ENCODE measurements around the gene CCDC93.

Gene CCDC93

DNA sequence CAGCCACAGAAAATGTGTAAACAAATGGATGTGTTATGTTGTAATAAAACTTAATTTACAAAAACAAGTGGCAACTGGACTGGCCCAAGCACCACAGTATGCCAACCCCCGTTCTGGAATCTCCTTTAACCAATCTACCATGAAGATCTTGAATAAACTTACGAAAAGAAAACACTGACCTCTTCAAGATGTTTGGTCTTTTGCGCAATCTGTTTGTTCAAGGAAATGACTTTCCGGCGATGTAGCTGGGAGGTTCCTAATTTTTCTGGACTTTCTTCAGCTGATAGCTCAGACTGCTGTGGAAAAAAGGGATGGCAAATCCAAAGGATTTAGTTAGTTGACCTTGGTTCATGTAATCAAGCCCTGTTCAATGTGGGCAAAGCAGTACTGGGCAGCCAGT lies 55.7 kb downstream of the CCDC93 start:
- DNase-seq (ENCODE audit: low read depth), result no peak
- TF ChIP-seq, protein P1, sequence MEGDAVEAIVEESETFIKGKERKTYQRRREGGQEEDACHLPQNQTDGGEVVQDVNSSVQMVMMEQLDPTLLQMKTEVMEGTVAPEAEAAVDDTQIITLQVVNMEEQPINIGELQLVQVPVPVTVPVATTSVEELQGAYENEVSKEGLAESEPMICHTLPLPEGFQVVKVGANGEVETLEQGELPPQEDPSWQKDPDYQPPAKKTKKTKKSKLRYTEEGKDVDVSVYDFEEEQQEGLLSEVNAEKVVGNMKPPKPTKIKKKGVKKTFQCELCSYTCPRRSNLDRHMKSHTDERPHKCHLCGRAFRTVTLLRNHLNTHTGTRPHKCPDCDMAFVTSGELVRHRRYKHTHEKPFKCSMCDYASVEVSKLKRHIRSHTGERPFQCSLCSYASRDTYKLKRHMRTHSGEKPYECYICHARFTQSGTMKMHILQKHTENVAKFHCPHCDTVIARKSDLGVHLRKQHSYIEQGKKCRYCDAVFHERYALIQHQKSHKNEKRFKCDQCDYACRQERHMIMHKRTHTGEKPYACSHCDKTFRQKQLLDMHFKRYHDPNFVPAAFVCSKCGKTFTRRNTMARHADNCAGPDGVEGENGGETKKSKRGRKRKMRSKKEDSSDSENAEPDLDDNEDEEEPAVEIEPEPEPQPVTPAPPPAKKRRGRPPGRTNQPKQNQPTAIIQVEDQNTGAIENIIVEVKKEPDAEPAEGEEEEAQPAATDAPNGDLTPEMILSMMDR (IDR thresholded peaks at IDR 0.05; ENCODE audit: low read depth, low read length, missing control alignments), result no peak
- in situ Hi-C loops (cut with HindIII; ENCODE audit: low sequenced_read_pairs), result no loop called here
- H3K4me3 ChIP-seq (ENCODE audit: low read depth, low read length), result no peak overlapping the region

DNA sequence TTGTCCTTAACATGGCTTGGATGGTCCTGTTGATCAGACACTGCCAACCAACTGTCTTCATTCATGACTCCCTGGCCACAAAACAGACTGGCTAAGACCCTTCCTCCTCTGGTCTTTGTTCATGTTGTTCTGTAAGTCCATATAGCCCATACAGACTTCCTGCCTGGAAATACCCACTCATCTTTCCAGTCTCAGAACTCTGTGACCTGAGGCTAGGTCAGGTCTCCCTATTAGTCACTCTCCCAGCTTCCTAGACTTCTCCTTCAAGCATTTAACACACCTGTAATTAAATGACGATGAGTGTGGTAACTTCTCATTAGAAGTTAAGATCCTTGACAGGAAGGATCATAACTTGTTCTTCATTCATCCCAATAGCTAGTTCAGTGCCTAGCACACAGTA lies 56.3 kb downstream of the CCDC93 start:
- in situ Hi-C loops (cut with HindIII; ENCODE audit: low sequenced_read_pairs), result no loop called here
- H3K4me3 ChIP-seq (ENCODE audit: low read depth, low read length), result no peak overlapping the region
- TF ChIP-seq, protein P1 (IDR thresholded peaks at IDR 0.05; ENCODE audit: low read depth, low read length, missing control alignments), result no peak
- no peak for DNase-seq (ENCODE audit: low read depth)

DNA sequence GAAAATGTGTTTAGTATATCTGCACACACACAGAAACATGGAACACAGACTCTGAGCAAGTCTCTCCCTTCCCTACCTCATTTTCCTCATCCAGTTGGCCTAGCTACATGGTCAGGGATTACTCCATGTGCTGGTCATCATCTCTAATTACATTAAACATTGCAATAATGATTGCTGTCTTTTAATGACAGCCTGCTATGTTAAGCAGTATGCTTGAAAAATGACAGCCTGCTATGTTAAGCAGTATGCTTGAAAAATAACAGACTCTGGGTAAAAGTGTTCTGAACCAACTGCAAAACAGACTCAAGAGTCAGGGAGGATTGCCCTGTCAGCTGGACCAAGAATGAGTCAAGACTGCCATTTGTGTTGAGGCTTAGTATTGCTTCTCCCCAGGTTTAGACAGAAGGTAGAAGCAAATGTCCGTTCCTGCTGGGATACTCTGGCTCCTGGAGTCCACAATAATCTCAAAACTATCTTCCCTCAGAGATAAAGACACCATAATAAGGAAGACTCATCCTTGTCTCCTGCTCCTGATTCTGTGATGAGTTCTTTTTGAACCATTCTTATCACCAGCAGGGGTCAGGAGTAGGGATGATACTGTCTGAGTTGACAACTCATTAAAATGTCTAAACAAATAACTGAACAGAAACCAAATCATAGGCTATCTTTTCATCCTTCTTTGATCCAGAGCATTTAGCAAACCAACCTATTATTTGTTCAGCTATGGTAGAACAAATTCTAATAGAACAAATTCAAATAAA lies 57.7 kb downstream of the CCDC93 start:
- in situ Hi-C loops (cut with HindIII; ENCODE audit: low sequenced_read_pairs), result no loop called here
- TF ChIP-seq, protein P1 (IDR thresholded peaks at IDR 0.05; ENCODE audit: low read depth, low read length, missing control alignments), result no peak
- DNase-seq (ENCODE audit: low read depth), result no peak
- no peak overlapping the region for H3K4me3 ChIP-seq (ENCODE audit: low read depth, low read length)

DNA sequence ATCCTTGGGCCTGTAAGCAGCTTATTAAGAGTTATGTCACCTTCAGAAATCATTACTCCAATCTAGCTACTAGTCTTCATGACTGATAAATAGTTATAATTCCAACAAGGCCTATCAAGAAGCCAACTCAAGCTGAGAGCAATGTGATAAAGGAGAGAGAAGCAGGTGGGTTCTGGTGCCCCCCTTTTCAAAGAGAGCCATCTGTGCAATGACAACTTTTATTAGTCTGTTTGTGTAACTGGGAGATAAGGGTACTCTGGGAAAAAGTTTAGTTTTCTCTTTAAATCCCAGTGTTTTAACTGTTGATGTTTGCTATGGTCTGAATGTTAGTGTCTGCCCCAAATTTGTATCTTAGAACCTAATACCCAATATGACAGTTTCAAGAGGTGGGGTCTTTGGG lies 60.6 kb downstream of the CCDC93 start:
- TF ChIP-seq, protein P1 (IDR thresholded peaks at IDR 0.05; ENCODE audit: low read depth, low read length, missing control alignments), result no peak
- no peak for DNase-seq (ENCODE audit: low read depth)
- no peak overlapping the region for H3K4me3 ChIP-seq (ENCODE audit: low read depth, low read length)
- in situ Hi-C loops (cut with HindIII; ENCODE audit: low sequenced_read_pairs), result no loop called here

DNA sequence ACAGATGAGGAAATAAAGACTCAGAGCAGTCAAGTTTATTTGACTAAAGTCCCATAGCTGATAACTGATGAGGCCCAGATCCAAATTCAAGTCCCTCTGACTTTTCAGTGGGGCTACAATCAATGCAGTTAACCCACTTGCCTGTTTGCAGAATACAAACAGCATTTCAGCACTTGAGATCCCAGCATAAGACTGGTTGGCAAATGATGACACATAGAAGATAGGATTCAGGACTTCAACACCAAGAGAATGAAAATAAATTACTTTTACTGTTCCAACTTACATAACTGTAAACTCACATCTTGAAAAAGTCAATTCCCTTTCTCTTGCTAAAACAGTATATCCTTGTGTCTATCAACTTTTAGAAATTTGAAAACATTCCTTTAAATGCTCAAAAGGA lies 61.2 kb downstream of the CCDC93 start:
- in situ Hi-C loops (cut with HindIII; ENCODE audit: low sequenced_read_pairs), result no loop called here
- H3K4me3 ChIP-seq (ENCODE audit: low read depth, low read length), result no peak overlapping the region
- no peak for DNase-seq (ENCODE audit: low read depth)
- TF ChIP-seq, protein P1 (IDR thresholded peaks at IDR 0.05; ENCODE audit: low read depth, low read length, missing control alignments), result no peak

DNA sequence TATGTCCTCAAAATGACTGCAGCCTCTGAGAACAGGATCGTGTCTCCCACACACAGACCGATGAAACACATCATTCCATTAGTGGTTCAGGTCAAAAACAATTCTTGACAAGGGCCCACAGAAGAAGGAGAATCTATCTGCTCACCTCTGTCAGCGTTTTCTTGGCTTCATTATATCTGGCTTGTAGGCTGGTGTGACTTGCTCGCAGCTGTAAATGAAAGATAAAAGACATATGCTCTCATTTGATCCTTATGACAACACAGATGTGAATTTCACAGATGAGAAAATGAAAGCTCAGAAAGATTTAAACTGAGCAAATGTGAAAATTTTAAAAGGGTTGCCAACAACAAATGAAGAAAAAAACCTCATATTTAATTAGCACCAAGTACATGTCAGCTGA lies 61.6 kb downstream of the CCDC93 start:
- no peak overlapping the region for H3K4me3 ChIP-seq (ENCODE audit: low read depth, low read length)
- no peak for DNase-seq (ENCODE audit: low read depth)
- TF ChIP-seq, protein P1 (IDR thresholded peaks at IDR 0.05; ENCODE audit: low read depth, low read length, missing control alignments), result no peak
- in situ Hi-C loops (cut with HindIII; ENCODE audit: low sequenced_read_pairs), result no loop called here
